Uterus (tissue), 4 donors: Measurements from ENCODE around the gene TRIP10. TPM values are rescaled to one million over a fixed set of nuclear protein-coding genes. Genes with fewer than 3 reads are reported as not detected.

Source experiments
- DNase-seq, 2 donors: peaks; one replicate each; pipeline ENCODE4 v3.0.0-alpha.2; 2019 to 2020
- H3K27ac ChIP-seq, 2 donors: fragments of 200-600 bp; sonication (generic); 1 replicate in 1 of 2; 2 replicates in 1 of 2; pipeline ENCODE4 v1.5.1; 2016 to 2018
- H3K27me3 ChIP-seq, 2 donors: fragments of 200-600 bp; sonication (generic); one replicate each; pipeline ENCODE4 v1.5.1; 2018 to 2019; ENCODE audit warnings: control low read depth in 1 of 2
- H3K36me3 ChIP-seq, 2 donors: fragments of 200-600 bp; sonication (generic); one replicate each; pipeline ENCODE4 v1.5.1; 2019; ENCODE audit warnings: control low read depth in 1 of 2
- H3K4me1 ChIP-seq, 2 donors: fragments of 200-600 bp; sonication (generic); one replicate each; pipeline ENCODE4 v1.5.1; 2018 to 2019; ENCODE audit warnings: control low read depth in 1 of 2
- H3K4me3 ChIP-seq, 2 donors: fragments of 200-600 bp; sonication (generic); 1 replicate in 1 of 2; 2 replicates in 1 of 2; pipeline ENCODE4 v1.5.1; 2018 to 2019; ENCODE audit warnings: mild to moderate bottlenecking in 1 of 2
- H3K9me3 ChIP-seq, 2 donors: fragments of 200-600 bp; sonication (generic); one replicate each; pipeline ENCODE4 v1.5.1; 2019; ENCODE audit warnings: control low read depth in 1 of 2
- POLR2A ChIP-seq, 2 donors: fragments of 450-650 bp; IDR thresholded peaks; one replicate each; pipeline ENCODE4 v1.6.1; 2016; ENCODE audit warnings: antibody characterized with exemption in 2 of 2, mild to moderate bottlenecking in 1 of 2, moderate library complexity in 1 of 2
- intact Hi-C: fragments of 100-400 bp; cut with DNase I; formaldehyde crosslinking; loops from one replicate; pipeline ENCODE4 v1.15.1; 2023; ENCODE audit warnings: low total_unique reads
- total RNA-seq, 4 donors: library from RNA; depleted of rRNA in 3 of 4; stranded (reverse); fragments of >200 nt in 3 of 4; gene quantifications; one replicate each; pipeline versions ENCODE4 v1.1.0 to v1.2.4, GENCODE V29; 2014 to 2023
- TF ChIP-seq, protein P1 (sequence below), 4 experiments: fragments of 200-600 bp in 2 of 4; fragments of 450-650 bp in 2 of 4; sonication (generic) in 2 of 4; IDR thresholded peaks; one replicate each; pipeline ENCODE4 v1.5.1; 2016 to 2019; ENCODE audit warnings: antibody characterized with exemption in 4 of 4, mild to moderate bottlenecking in 2 of 4, moderate library complexity in 1 of 4
- donor health status: DM: yes; HTN: yes; CAD: no.

The TRIP10 gene
- total RNA-seq, 4 donors from 2014 or later: 36.0 to 144 (median 48.2) TPM

GRCh38 chr19:6717441-6717971, 22.0 kb upstream of the TRIP10 start:
- Histone ChIP-seq H3K27me3 (no peaks in the 10 kb centered on the region), H3K4me1 (no peaks in the 10 kb centered on the region), H3K27ac (no peak overlapping the region), H3K36me3 (no peaks in the 10 kb centered on the region), H3K9me3 (no peaks in the 10 kb centered on the region), H3K4me3 (no peak overlapping the region)
- no peak for DNase-seq
- intact Hi-C loops: no loop called here
- TF ChIP-seq, protein P1, sequence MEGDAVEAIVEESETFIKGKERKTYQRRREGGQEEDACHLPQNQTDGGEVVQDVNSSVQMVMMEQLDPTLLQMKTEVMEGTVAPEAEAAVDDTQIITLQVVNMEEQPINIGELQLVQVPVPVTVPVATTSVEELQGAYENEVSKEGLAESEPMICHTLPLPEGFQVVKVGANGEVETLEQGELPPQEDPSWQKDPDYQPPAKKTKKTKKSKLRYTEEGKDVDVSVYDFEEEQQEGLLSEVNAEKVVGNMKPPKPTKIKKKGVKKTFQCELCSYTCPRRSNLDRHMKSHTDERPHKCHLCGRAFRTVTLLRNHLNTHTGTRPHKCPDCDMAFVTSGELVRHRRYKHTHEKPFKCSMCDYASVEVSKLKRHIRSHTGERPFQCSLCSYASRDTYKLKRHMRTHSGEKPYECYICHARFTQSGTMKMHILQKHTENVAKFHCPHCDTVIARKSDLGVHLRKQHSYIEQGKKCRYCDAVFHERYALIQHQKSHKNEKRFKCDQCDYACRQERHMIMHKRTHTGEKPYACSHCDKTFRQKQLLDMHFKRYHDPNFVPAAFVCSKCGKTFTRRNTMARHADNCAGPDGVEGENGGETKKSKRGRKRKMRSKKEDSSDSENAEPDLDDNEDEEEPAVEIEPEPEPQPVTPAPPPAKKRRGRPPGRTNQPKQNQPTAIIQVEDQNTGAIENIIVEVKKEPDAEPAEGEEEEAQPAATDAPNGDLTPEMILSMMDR (IDR thresholded peaks at IDR 0.05): no peak

DNA sequence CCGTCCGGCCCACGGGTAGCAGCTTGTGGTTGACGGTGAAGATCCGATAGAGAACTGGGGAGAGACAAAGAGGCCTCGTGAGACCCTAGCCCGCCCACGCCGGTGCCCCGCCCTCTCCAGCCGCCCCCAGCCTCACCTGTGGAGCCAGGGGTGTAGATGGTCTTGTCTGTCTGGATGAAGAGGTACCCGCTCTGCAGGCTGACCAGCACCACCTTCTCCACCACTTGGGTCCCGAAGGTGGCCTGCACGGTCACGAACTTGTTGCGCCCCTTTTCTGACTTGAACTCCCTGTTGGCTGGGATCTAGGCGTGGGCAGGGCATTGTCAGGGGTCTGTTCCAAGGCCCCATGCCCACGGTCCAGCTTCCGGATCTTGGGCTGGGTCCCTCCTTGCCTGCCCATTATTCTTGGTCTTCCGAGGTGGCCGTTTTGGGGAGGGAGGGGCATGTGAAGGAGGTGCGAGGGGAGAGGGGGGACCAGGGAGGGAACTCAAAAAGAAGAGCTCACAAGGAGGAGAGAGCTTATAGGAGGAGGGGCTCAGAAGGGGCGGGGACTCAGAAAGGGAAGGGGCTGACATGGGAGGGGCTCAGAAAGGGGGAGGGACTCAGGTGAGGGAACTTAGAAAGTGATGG, 21.3 kb upstream of the TRIP10 start:
- Histone ChIP-seq H3K4me1 (no peaks in the 10 kb centered on the region), H3K4me3 (no peak overlapping the region), H3K27me3 (no peaks in the 10 kb centered on the region), H3K9me3 (no peaks in the 10 kb centered on the region), H3K36me3 (no peaks in the 10 kb centered on the region), H3K27ac (no peak overlapping the region)
- no peak for TF ChIP-seq POLR2A (IDR thresholded peaks at IDR 0.05)
- TF ChIP-seq, protein P1 (IDR thresholded peaks at IDR 0.05): no peak
- intact Hi-C loops: no loop called here
- no peak for DNase-seq

DNA sequence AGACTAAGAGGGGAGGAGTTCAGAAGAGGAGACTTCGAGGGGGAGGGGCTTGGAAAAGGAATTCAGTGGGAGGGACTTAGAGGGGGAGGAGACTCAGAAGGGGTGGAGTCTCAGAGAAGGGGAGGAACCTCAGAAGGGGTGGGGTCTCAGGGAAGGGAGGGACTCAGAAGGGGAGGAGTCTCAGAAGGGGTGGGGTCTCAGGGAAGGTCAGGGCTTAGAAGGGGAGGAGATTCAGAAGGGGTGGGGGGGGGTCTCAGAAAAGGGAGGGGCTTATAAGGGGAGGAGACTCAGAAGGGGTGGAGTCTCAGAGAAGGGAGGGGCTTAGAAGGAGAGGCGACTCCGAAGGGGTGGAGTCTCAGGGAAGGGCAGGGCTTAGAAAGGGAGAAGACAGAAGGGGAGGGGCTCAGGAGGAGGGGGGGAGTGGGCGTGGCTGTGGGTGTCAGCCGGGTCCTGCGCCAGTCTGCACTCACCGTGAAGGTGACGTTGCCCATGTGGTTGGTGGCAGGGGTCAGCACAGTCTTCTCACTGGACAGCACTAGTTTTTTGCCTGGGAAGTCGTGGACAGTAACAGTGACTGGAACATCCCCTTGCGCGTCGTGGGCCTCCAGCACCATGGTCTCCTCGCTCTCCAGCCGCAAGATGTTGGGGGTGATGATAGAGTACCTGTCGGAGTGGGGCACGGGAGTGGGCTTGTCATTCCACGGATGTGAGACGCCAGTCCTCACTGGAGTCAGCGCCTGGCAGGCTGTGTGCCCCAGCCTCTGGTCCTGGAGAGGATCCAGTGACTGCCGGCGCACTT, 20.5 kb upstream of the TRIP10 start:
- H3K9me3 ChIP-seq: no peaks in the 10 kb centered on the region
- TF ChIP-seq, protein P1 (IDR thresholded peaks at IDR 0.05): no peak
- no peak for TF ChIP-seq POLR2A (IDR thresholded peaks at IDR 0.05)
- DNase-seq: no peak
- no peaks in the 10 kb centered on the region for H3K27me3 ChIP-seq
- no peaks in the 10 kb centered on the region for H3K4me1 ChIP-seq
- H3K27ac ChIP-seq: no peak overlapping the region
- no peaks in the 10 kb centered on the region for H3K36me3 ChIP-seq
- peak overlapping the region in 1 of 2 donors; percentile 11 for H3K4me3 ChIP-seq
- intact Hi-C loops: no loop called here

DNA sequence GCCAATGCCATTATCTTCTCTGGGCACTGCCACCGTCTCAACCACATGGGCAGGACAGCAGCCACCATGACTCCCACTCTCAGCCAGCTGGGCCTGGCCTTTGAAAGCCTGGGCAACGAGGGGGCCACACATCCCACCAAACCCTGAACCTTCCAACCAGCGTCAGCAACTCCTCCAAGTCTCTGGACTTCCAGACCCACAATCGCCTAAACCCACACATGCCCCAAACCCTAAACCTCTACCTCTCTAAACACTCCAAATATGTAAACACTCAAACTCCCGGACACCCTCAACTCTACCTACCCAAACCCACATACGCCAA, 20.0 kb upstream of the TRIP10 start:
- Histone ChIP-seq H3K27ac (peak overlapping the region in 1 of 2 donors; percentile 63), H3K27me3 (no peaks in the 10 kb centered on the region), H3K9me3 (no peaks in the 10 kb centered on the region), H3K4me3 (peak overlapping the region in 1 of 2 donors; percentile 11), H3K36me3 (no peaks in the 10 kb centered on the region), H3K4me1 (no peaks in the 10 kb centered on the region)
- TF ChIP-seq, protein P1 (IDR thresholded peaks at IDR 0.05): no peak
- no peak for TF ChIP-seq POLR2A (IDR thresholded peaks at IDR 0.05)
- DNase-seq: no peak
- intact Hi-C loops: no loop called here

DNA sequence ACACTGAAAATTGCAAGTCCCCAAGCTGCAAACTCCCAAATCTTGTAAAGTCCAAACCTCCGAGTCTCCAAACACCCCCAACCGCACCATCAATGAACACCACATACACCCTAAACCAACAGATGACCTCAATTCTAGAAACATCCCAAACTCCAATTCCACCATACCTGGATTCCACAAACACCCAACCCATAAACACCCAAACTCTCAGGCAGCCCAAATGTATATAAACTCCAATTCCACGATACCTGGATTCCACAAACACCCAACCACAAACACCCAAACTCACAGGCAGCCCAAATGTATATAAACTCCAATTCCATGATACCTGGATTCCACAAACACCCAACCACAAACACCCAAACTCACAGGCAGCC, 19.5 kb upstream of the TRIP10 start:
- intact Hi-C loops: no loop called here
- no peaks in the 10 kb centered on the region for H3K4me1 ChIP-seq
- DNase-seq: no peak
- TF ChIP-seq, protein P1 (IDR thresholded peaks at IDR 0.05): no peak
- no peak for TF ChIP-seq POLR2A (IDR thresholded peaks at IDR 0.05)
- peak overlapping the region in 1 of 2 donors; percentile 34 for H3K4me3 ChIP-seq
- H3K27me3 ChIP-seq: no peaks in the 10 kb centered on the region
- H3K36me3 ChIP-seq: no peaks in the 10 kb centered on the region
- H3K9me3 ChIP-seq: no peaks in the 10 kb centered on the region
- peak overlapping the region; percentile 25 to 63 for H3K27ac ChIP-seq
